Measurements from ENCODE around the gene GDF2.

GDF2 gene

GRCh38 chr10:47291682-47292081, 30.6 kb upstream of the GDF2 start:
- no peak for DNase-seq (ENCODE audit: low spot score)

- DNase-seq (ENCODE audit: low spot score), result no peak
Measured at GRCh38 chr10:47294057-47294456, 28.2 kb upstream of the GDF2 start.

GRCh38 chr10:47294501-47294900, 27.8 kb upstream of the GDF2 start:
- DNase-seq (ENCODE audit: low spot score), result no peak

GRCh38 chr10:47295411-47295810, 26.8 kb upstream of the GDF2 start:
- no peak for DNase-seq (ENCODE audit: low spot score)

GRCh38 chr10:47296156-47296894, 25.9 kb upstream of the GDF2 start:
- DNase-seq (ENCODE audit: low spot score), result no peak

- DNase-seq (ENCODE audit: low spot score), result no peak
Measured at GRCh38 chr10:47296941-47297340, 25.3 kb upstream of the GDF2 start.

GRCh38 chr10:47297866-47298540, 24.3 kb upstream of the GDF2 start:
- DNase-seq (ENCODE audit: low spot score), result no peak

GRCh38 chr10:47298715-47299114, 23.5 kb upstream of the GDF2 start:
- no peak for DNase-seq (ENCODE audit: low spot score)

- no peak for DNase-seq (ENCODE audit: low spot score)
Measured at GRCh38 chr10:47299611-47300428, 22.4 kb upstream of the GDF2 start, which contains the start of gene GDF10. GDF10 (plus strand) TSS chr10:47300197; CDS start chr10:47300652, 455 bp downstream.

GRCh38 chr10:47300429-47300931, 21.8 kb upstream of the GDF2 start:
- no peak for DNase-seq (ENCODE audit: low spot score)

GRCh38 chr10:47301833-47302232, 20.4 kb upstream of the GDF2 start:
- no peak for DNase-seq (ENCODE audit: low spot score)

- DNase-seq (ENCODE audit: low spot score), result no peak
Measured at GRCh38 chr10:47303105-47303504, 19.1 kb upstream of the GDF2 start.

GRCh38 chr10:47303866-47304265, 18.4 kb upstream of the GDF2 start:
- DNase-seq (ENCODE audit: low spot score), result no peak

- DNase-seq (ENCODE audit: low spot score), result no peak
Measured at GRCh38 chr10:47305566-47305965, 16.7 kb upstream of the GDF2 start.

- DNase-seq (ENCODE audit: low spot score), result no peak
Measured at GRCh38 chr10:47306387-47307210, 15.7 kb upstream of the GDF2 start.

GRCh38 chr10:47307381-47307780, 14.9 kb upstream of the GDF2 start:
- DNase-seq (ENCODE audit: low spot score), result no peak

GRCh38 chr10:47308775-47309174, 13.5 kb upstream of the GDF2 start:
- no peak for DNase-seq (ENCODE audit: low spot score)

- no peak for DNase-seq (ENCODE audit: low spot score)
Measured at GRCh38 chr10:47309408-47310089, 12.7 kb upstream of the GDF2 start.

- no peak for DNase-seq (ENCODE audit: low spot score)
Measured at GRCh38 chr10:47310090-47310505, 12.2 kb upstream of the GDF2 start.

GRCh38 chr10:47311193-47311931, 10.9 kb upstream of the GDF2 start:
- DNase-seq (ENCODE audit: low spot score), result no peak
